COLO829 (cell line): ENCODE data around the gene OR4D11.
A peak's percentile ranks its signal among the peaks of the same experiment; 100 is the strongest.

Experiments used
- DNase-seq: peaks from one replicate; pipeline ENCODE4 v3.0.0; 2012; ENCODE audit warnings: low spot score

Gene OR4D11

DNA sequence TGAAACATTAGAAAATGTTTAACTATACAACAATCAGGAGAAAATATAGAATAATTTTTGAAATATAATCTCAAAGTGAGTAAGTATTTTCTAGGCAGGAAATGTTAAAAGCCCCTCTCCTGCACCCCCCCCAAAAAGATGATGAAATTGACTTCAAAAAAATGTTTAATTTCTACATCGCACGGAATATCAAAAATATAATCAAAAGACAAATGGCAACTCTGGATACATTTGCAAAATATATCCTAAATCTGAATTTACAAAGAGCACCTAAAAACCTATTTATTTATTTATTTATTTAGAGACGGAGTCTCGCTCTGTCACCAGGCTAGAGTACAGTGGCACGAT is 44.9 kb downstream of the OR4D11 start:
- DNase-seq, result no peak

DNA sequence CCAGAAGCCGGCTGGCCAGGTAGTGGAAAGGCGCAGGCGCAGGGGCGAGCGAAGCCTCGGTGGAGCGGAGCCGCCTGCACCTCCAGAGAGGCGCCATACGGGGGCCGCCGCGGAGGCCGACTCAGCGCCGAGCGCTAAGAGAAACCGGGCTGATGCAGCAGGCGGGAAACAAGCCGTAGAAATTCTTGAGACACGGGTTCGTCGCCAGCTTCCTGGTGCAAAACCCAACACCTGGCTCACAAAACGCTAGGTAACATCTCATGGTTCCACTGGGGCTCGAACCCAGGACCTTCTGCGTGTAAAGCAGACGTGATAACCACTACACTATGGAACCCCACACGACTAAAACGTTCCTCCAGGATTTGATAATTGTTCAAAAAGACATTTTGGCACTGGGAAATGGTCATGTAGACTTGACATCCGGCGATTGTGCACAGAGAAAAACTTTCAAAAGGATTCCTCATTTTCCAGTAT is 47.0 kb downstream of the OR4D11 start:
- peak; percentile 77 for DNase-seq

DNA sequence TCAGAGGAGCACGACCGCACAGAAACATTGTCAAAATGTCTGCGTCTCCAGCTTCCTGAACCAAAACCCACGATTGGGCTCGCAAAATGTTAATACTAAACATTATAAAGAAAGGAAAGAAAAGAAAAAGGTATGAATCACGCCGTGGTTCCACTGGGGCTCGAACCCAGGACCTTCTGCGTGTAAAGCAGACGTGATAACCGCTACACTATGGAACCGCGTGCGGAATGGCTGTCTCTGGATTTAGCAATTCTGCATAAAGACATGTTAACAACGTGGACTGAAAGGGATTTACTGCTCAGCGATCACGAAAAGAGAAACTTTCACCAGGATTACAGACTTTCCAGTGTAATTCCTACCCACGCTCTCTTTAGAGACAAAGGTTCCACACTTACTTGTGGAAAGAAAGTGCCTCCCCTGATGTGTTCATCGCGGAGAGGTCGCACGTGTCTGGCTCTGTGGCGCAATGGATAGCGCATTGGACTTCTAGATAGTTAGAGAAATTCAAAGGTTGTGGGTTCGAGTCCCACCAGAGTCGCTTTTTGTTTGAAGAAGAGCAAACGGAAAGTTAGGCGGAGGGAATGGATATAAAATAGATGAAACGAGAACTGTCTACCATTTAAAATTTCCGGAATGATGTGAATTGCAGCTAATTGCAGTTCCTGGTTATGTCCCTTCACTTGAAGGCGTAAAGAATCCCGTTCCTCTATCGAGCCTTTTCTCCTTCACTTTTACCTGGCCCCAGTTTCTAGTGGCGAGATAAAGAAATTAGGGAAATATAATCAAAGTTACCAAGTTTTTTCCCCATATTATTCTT is 47.7 kb downstream of the OR4D11 start:
- DNase-seq, result peak; percentile 52

DNA sequence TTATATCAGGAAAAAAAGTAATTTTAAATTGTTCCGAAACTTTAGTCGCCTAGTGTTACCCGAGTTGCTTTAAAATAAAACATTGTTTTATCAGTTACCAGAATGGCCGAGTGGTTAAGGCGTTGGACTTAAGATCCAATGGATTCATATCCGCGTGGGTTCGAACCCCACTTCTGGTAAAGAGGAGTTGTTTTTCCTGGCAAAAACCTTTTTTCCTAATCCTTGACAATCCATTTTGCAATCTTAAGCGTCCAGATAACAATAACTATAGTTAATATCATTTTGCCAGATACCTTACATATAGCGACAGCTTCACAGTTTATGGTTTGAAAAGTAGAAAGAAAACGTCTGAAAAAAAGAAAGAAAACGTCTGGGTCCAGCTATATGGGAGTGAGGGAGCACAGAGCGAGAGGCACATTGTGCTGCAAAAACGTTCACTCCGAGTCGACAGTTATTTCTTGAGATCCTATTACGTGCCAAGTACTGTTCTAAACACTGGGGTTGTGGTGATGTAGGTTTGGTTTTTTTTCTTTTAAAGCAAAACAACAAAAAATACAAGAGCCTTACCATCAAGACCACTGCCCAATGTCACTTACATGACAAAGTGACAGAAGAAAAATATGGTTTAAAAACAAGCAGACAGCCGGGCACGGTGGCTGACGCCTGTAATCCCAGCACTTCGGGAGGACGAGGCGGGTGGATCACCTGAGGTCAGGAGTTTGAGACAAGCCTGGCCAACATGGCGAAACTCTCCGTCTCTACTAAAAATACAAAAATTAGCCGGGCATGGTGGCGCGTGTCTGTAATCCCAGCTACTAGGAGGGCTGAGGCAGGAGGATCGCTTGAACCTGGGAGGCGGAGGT is 48.5 kb downstream of the OR4D11 start:
- peak; percentile 36 for DNase-seq

DNA sequence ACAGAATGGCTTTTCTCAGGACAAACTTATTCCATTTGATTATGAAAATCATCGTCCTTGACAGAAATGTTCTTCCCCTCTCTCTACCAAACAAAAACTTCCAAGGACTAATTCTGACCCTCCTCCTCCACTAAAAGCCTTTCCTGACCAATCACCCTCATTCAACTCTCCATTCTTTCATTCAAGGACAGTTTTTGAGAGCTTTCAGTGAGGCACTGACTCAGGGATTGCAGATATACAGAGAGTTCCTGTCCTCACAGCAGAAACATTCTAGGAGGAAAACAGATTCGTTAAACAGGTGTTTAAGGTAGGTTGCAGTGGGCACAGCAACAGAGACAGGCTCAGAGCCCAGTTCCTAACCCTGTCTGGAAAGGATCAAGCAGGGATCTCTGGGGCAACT is 49.5 kb downstream of the OR4D11 start:
- DNase-seq, result no peak

DNA sequence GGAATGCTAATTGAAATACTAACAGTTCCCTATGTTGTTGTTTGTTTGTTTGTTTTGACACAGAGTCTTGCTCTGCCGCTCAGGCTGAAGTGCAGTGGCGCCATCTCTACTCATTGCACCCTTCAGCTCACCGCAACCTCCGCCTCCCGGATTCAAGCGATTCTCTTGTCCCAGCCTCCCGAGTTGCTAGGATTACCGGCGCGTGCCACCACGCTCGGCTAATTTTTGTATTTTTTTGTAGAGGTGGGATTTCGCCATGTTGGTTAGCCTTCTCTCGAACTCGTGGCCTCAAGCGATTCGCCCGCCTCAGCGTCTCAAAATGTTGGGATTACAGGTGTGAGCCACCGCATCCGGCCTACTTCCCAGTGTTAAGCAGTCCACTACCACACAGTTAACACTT is 49.9 kb downstream of the OR4D11 start:
- DNase-seq, result no peak
